ENCODE data around the gene MAP2K3. TPM values are rescaled to one million over a fixed set of nuclear protein-coding genes. Genes with fewer than 3 reads are reported as not detected.

The MAP2K3 gene
- total RNA-seq (2022; extraction: Qiagen RNA extraction; ENCODE audit: low read depth), result 125 to 194 TPM (median 150 TPM) in 5 replicates

DNA sequence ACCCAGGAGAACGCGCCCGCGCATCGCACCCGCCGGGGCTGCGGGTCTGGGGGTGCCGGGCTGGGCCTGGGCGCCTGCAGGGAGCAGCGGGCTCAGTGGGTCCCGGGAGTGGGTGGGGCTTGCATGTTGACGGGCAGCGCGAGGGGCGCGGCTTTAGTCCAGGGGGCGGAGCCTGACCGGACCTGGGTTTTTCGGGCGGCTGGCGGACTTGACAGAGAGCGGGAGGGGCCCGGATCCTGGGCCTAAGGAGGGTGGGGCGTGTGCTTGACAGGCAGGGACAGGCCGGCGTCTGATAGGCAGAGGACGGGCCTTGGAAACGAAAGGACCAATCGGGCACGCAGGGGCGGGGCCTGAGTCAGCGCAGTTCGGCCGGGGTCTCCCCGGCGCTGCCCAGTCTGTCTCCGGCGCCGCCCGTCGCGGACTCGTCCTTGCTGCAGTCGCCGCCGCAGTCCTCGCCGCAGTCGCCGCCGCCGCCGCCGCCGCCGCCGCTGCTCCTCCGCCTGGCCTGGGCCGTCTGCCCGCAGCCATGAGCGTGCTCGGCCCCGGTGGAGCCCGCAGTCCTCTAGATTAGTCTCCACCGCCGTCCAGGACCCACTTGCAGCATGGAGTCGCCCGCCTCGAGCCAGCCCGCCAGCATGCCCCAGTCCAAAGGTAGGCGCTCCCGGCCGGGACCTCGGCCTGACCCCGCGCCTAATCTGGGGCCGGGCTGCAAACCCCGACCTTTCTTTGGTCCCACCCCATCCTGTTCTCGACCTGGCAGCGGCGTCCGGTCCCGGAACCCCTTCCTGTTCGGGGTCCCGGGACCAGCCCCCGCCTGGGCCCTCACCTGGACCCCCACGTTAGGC lies at the start of gene MAP2K3:
Gene MAP2K3 (plus strand): TSS at position 393 of the 845 bp plus-strand sequence. CDS start 210 bp downstream, at position 603.

GRCh38 chr17:21252796-21253645 lies 31.5 kb upstream of the MAP2K3 start, which contains the start of gene NATD1:
Gene NATD1, minus strand, starts transcription at chr17:21253410. Its CDS starts 146 bp downstream, at chr17:21253264.

Other genes starting within 250 kb of the MAP2K3 start
- 116 to 131 TPM (median 122 TPM) in 5 replicates for gene USP22, start 241.7 kb upstream of the MAP2K3 start, total RNA-seq (2022; extraction: Qiagen RNA extraction; ENCODE audit: low read depth)
- gene DHRS7B, start 157.7 kb upstream of the MAP2K3 start, total RNA-seq (2022; extraction: Qiagen RNA extraction; ENCODE audit: low read depth), result 15.3 to 24.8 TPM (median 19.8 TPM) in 5 replicates
- gene TMEM11, start 70.5 kb upstream of the MAP2K3 start, total RNA-seq (2022; extraction: Qiagen RNA extraction; ENCODE audit: low read depth), result 54.5 to 78.8 TPM (median 71.0 TPM) in 5 replicates
- 2.4 to 3.8 TPM (median 3.1 TPM) in 5 replicates for gene NATD1, start 31.3 kb upstream of the MAP2K3 start, total RNA-seq (2022; extraction: Qiagen RNA extraction; ENCODE audit: low read depth)
- gene KCNJ12, start 91.6 kb downstream of the MAP2K3 start, total RNA-seq (2022; extraction: Qiagen RNA extraction; ENCODE audit: low read depth), result 0.71 to 1.2 TPM (median 1.2 TPM) in 5 replicates

Data from A549 treated with RU486 at 1 μM for 4 hours (cell line).